ENCODE data around the gene KATNIP.

The KATNIP gene

DNA sequence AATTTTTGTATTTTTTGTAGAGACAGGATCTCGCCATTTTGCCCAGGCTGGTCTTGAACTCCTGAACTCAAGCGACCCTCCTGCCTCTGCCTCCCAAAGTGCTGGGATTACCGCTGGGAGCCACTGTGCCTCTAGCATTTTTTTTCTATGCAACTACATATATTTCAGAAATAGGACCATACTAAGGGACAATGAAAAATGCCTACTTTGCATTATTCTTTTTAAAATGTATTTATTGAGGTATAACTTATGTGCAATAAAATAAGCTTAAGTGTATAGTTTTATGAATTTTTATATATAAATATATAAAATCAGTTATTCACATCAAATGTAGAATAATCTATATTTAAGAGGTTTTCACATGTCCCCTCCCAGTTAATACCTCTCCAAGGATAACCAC, 38.1 kb downstream of the KATNIP start:
- DNase-seq, result no peak

DNA sequence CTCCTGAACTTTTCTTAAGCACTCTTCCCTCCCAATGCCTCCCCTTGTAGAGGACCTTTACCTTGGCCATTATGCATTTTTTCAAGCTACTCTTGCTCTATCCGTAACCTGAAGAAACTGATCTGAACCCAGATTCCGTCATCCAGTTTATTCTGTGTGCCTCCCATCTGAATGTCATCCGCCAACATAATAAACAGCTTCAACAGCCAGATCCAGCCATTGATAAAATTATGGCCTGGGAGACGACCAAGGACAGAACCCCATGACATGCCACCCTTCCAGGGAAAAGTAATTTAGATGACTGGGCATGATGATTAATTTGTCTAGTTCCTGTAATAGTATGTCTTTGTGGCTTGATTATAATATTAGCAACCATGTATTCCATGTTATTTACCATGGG, 41.9 kb downstream of the KATNIP start:
- no peak for DNase-seq

DNA sequence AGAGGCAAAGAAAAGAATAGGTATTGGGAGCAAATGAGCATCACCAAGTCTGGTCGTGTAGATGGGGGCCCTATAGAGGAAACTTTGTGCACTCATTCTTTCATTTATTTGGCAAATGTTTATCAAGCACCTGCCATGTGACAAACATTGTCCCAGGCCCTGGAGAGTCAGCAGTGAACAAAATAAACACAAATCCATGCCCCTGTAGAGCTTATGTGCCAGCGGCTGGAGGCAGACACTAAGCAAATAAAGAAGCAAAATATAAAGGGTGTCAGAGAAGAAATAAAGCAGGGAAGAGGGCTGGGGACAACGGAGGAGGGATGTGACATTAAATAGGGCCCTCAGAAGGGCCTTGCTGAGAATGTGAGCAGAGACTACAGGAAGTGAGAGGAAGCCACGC, 45.5 kb downstream of the KATNIP start:
- no peak for DNase-seq

DNA sequence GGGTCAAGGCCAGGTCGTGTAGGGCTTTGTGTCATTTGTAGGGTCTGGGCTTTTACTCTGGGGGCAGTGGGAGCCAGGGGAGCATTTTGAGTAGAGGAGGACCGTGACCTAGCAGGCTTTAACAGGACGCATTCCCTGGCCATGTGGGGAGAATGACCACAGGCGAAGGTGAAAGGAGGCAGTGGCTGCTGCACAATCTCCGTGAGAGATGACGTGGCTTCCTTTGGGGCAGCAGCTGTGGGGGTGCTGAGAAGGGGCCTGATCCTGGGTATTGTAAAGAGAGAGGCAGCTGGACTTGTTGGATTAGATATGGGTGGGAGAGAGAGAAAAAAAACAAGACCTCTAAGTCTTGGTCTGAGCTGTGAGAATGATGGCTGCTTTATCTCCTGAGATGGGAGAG, 46.0 kb downstream of the KATNIP start:
- DNase-seq, result no peak

DNA sequence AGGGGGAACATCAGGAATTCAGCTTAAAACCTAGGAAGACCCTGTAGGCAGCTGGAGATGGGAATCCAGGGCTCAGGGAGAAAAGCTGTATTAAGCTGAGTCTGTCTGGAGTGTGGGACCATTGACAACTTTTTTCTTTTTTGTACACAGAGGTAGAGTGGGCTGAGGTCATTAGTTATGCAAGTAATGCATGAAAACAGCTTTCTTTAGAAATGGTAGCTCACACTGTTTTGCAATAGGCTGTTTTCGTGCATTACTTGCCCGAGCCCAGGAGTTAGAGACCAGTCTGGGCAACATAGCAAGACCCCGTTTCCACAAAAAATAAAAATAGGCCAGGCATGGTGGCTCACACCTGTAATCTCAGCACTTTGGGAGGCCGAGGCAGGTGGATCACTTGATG, 46.5 kb downstream of the KATNIP start:
- no peak for DNase-seq

DNA sequence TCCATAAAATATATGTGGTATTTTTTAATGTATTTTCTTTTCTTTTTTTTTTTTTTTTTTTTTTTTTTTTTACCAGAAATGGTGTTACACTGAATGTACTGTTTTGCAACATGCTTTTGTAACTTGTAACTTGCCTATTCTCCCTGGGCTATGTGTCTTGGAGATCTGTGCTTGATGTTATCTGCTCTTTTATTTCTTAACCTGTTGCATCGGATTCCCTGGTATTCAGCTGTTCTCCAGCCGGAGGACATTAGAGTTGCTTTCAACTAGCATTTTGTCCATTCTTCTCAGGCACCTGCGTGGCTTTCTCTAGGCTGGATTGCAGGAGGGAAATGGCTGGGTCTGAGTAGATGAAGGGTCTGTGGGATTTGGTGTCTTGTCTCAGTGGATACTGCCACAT, 47.4 kb downstream of the KATNIP start:
- DNase-seq, result no peak

DNA sequence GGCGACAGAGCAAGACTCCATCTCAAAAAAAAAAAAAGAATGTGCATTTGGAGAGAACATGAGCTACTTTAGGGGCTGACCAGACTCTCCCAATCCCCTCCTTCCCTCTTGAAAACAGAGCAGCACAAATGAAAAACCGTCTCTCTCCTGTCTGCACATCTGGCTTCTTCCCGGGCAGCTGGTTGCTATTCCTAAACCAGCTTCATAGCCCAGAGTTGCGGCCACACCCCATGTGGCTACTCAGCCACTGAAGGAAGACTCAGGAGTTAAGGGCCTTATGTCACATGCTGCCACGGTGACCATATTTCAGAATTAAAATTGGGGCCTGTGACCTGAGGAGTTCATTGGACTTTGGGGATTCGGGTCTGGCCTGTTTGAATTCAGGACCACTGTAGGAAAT, 48.3 kb downstream of the KATNIP start:
- DNase-seq, result no peak

DNA sequence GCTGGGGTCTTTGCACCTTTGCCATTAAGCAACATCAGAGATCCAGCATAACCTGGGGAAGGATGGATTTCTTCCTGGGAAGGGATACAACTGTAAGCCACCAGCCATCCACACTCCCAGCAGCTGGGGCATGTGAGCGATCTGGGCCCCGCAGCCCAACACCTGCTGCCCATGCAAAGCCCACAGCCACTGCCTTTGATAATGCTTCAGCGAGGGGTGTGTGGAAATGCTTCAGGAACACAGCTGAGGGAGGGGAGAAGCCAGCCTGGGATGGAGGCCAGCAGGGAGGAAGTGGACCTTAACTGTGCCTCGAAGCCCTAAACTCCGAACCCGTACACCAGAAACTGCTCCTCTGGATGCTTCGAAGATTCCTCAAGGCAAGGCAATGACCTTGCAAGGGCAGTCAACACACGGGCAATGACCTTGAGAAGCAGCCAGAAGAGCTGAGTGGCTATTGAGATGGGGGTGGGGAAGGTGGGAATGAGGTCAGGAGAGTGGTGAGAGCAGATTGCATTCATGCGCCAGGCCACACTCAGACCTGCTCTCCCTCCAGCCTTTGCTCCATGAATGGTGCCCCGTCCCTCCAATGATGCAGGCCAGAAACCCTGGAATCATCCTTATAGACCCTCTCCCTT, 49.1 kb downstream of the KATNIP start:
- no peak for DNase-seq

DNA sequence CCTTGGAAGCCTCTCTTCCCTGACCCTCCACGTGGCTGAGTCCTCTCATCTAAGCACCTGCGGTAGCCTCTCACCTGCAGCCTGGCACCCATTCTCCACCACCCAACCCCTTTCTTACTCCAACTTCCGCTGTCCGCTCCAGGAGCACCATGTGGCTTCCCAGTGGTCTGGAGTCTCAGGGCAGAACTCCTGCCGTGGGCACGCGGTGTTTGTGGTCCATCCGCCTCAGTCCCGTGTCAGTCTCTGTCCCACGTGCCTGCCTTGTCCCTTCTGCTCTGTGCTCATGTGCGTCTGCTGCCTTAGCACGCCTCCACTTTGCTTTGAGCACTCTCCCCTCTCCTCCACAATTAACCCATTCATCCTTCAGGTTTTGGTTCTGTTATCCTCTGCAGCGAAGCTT, 49.7 kb downstream of the KATNIP start:
- no peak for DNase-seq
